CD4-positive, CD25-positive, alpha-beta regulatory T cell (primary cell): ENCODE data around the gene NEU2. TPM values are rescaled to one million over a fixed set of nuclear protein-coding genes. Genes with fewer than 3 reads are reported as not detected.

Experiments
- ATAC-seq, 2 donors: fragments of 150-1000 bp; cut with Tn5 transposase; one replicate each; pipeline ENCODE4 v1.10.0; 2021; ENCODE audit warnings: low read depth in 2 of 2, moderate number of reproducible peaks in 2 of 2, moderate library complexity in 1 of 2
- DNase-seq, 3 donors: peaks; one replicate each; pipeline versions ENCODE4 v3.0.0 to v3.0.0-alpha.2; 2012 to 2022; ENCODE audit warnings: mixed read lengths in 1 of 3
- H3K27ac ChIP-seq: one replicate; pipeline ENCODE4 v1.7.0; 2013; ENCODE audit warnings: mild to moderate bottlenecking, low read length; ENCODE audit not compliant: insufficient read depth, poor library complexity, severe bottlenecking
- H3K27me3 ChIP-seq: one replicate; pipeline ENCODE4 v1.7.0; 2013; ENCODE audit warnings: low read length; ENCODE audit not compliant: control insufficient read depth, insufficient read depth
- H3K36me3 ChIP-seq: one replicate; pipeline ENCODE4 v1.7.0; 2013; ENCODE audit warnings: mild to moderate bottlenecking, low read length, moderate library complexity; ENCODE audit not compliant: control insufficient read depth, insufficient read depth
- H3K4me1 ChIP-seq: 2 replicates; pipeline ENCODE4 v1.7.0; 2013; ENCODE audit warnings: mild to moderate bottlenecking, low read length; ENCODE audit not compliant: insufficient read depth, control insufficient read depth, poor library complexity, severe bottlenecking
- H3K4me3 ChIP-seq: one replicate; pipeline ENCODE4 v1.7.0; 2013; ENCODE audit warnings: low read depth, mild to moderate bottlenecking, low read length, moderate library complexity
- H3K9me3 ChIP-seq, 2 experiments: 1 replicate in 1 of 2; 2 replicates in 1 of 2; pipeline ENCODE4 v1.7.0; 2013; ENCODE audit warnings: low read length in 2 of 2, mild to moderate bottlenecking in 1 of 2, moderate library complexity in 1 of 2; ENCODE audit not compliant: control insufficient read depth in 2 of 2
- H3K27ac Mint-ChIP-seq, 3 donors: one replicate each; pipeline ENCODE4 v1.8.0; 2020 to 2022; ENCODE audit warnings: mild to moderate bottlenecking in 3 of 3, mixed read lengths in 3 of 3, moderate library complexity in 2 of 3
- H3K27me3 Mint-ChIP-seq: one replicate; pipeline ENCODE4 v1.8.0; 2022; ENCODE audit warnings: mild to moderate bottlenecking, mixed read lengths
- H3K36me3 Mint-ChIP-seq: one replicate; pipeline ENCODE4 v1.8.0; 2020; ENCODE audit warnings: mixed read lengths
- H3K4me1 Mint-ChIP-seq, 4 donors: one replicate each; pipeline ENCODE4 v1.8.0; 2020 to 2022; ENCODE audit warnings: mixed read lengths in 4 of 4, mild to moderate bottlenecking in 1 of 4
- H3K4me3 Mint-ChIP-seq, 4 donors: one replicate each; pipeline ENCODE4 v1.8.0; 2020 to 2022; ENCODE audit warnings: mild to moderate bottlenecking in 4 of 4, mixed read lengths in 4 of 4, moderate library complexity in 3 of 4
- H3K9me3 Mint-ChIP-seq, 7 donors: one replicate each; pipeline ENCODE4 v1.8.0; 2020 to 2022; ENCODE audit warnings: mixed read lengths in 7 of 7, mild to moderate bottlenecking in 3 of 7, moderate library complexity in 2 of 7
- polyA plus RNA-seq, 4 donors: library from polyadenylated mRNA; unstranded; fragments of 300-500 nt; fragmentation: Illumina TruSeq; gene quantifications; one replicate each; pipeline ENCODE4 v1.2.3, GENCODE V29; 2021
- total RNA-seq: library from RNA; stranded (reverse); gene quantifications from one replicate; pipeline ENCODE4 v1.2.3, GENCODE V29; 2022

NEU2 gene
- total and polyA plus RNA-seq, 5 donors from 2014 or later, result not detected

- no peak overlapping the region for H3K4me3 Mint-ChIP-seq
- no peaks in the 10 kb centered on the region for H3K36me3 Mint-ChIP-seq
- no peaks in the 10 kb centered on the region for H3K36me3 ChIP-seq
- H3K9me3 ChIP-seq, result no peaks in the 10 kb centered on the region
- no peaks in the 10 kb centered on the region for H3K4me1 Mint-ChIP-seq
- DNase-seq (no peak), ATAC-seq (no peak)
- H3K27ac Mint-ChIP-seq, result no peak overlapping the region
- no peak overlapping the region for H3K27ac ChIP-seq
- H3K4me3 ChIP-seq, result no peak overlapping the region
- H3K27me3 ChIP-seq, result no peaks in the 10 kb centered on the region
- no peaks in the 10 kb centered on the region for H3K4me1 ChIP-seq
- no peaks in the 10 kb centered on the region for H3K27me3 Mint-ChIP-seq
- H3K9me3 Mint-ChIP-seq, result peaks cover 0 to 2% (median 0%) of the 10 kb centered on the region in 7 donors
These were observed 34.5 kb upstream of the NEU2 start for GRCh38 chr2:232997749-232998665.

GRCh38 chr2:232998666-232998985, 33.8 kb upstream of the NEU2 start:
- ATAC-seq, result no peak
- H3K4me1 ChIP-seq, result no peaks in the 10 kb centered on the region
- Mint-ChIP-seq H3K27ac (no peak overlapping the region), H3K4me1 (no peaks in the 10 kb centered on the region), H3K4me3 (no peak overlapping the region), H3K36me3 (peaks cover 4% of the 10 kb centered on the region), H3K9me3 (peaks cover 0 to 2% (median 0%) of the 10 kb centered on the region in 7 donors), H3K27me3 (no peaks in the 10 kb centered on the region)
- no peak for DNase-seq
- no peaks in the 10 kb centered on the region for H3K36me3 ChIP-seq
- H3K27me3 ChIP-seq, result no peaks in the 10 kb centered on the region
- H3K27ac ChIP-seq, result no peak overlapping the region
- no peaks in the 10 kb centered on the region for H3K9me3 ChIP-seq
- no peak overlapping the region for H3K4me3 ChIP-seq

DNA sequence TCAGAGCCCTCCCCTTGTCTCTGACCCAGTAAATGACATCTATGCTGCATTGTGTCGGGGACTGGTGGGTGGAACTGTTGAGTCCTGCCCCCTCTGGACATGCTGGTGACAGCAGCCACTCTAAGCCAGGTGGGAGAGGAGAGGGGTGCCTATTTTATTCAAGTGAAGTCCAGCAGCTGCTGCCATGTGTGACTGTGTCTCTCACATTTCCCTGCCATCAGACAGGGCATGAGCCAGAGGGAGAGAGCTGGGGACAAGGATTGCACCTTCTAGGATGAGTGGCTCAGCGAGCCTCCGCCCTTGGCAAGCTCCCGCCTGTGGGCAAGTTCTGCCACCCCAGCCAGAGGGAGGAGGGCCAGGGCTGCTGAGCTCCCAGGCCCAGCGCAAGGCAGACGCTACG, 33.1 kb upstream of the NEU2 start:
- no peaks in the 10 kb centered on the region for H3K4me1 ChIP-seq
- no peaks in the 10 kb centered on the region for H3K27me3 ChIP-seq
- DNase-seq (no peak), ATAC-seq (no peak)
- Mint-ChIP-seq H3K9me3 (peaks cover 0 to 2% (median 0%) of the 10 kb centered on the region in 7 donors), H3K4me1 (no peaks in the 10 kb centered on the region), H3K36me3 (peaks cover 4% of the 10 kb centered on the region), H3K27me3 (peaks cover 4% of the 10 kb centered on the region), H3K4me3 (no peak overlapping the region), H3K27ac (no peak overlapping the region)
- no peak overlapping the region for H3K27ac ChIP-seq
- H3K9me3 ChIP-seq, result no peaks in the 10 kb centered on the region
- no peak overlapping the region for H3K4me3 ChIP-seq
- H3K36me3 ChIP-seq, result no peaks in the 10 kb centered on the region

GRCh38 chr2:233000886-233001750, 31.4 kb upstream of the NEU2 start:
- peaks cover 0 to 2% (median 0%) of the 10 kb centered on the region in 7 donors for H3K9me3 Mint-ChIP-seq

DNA sequence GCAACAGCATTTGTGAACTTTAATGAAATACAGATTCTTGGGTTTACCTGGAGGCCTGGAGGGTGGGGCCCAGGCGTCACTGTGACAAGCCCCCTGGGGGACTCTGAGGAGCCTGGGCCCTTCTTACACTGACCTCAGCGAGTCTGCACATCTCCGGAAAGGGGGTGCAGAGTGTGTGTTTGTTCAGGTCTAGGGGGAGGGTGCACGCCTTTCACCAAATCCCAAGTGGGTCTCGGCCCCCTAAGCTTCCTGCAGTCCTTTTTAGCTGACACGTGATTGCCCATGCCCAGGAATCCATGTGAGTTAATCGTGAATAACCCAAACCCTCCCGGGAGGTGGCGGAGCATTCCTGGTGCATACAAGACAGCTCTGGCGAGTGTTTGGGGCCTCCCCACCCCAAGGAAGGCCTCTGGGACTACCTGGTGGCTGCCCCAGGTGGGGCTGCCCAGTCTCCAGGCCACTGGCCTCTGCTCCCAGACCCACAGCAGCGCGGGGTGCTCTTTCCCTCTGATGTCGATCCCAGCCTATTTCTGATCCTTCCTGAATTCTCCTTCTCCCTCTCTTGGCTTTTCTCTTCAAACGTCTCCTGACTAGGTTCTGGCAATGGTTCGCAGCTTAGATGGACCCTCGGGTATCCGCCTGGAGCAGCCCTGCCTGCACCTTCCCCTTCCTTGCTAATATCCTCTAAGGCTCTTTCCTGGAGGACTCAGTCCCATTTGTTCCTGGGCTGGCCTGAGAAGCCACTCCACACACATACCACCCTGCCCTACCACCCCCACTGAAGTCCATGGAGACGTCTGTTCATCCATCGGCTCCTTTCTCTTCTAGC, 29.4 kb upstream of the NEU2 start:
- peaks cover 0 to 2% (median 0%) of the 10 kb centered on the region in 7 donors for H3K9me3 Mint-ChIP-seq
- peak overlapping the region in 1 of 3 donors; percentile 34 for H3K27ac Mint-ChIP-seq
- ATAC-seq (no peak), DNase-seq (no peak)
- Histone ChIP-seq H3K27me3 (peaks cover 2% of the 10 kb centered on the region), H3K4me3 (no peak overlapping the region), H3K27ac (no peak overlapping the region), H3K4me1 (no peaks in the 10 kb centered on the region), H3K9me3 (no peaks in the 10 kb centered on the region), H3K36me3 (no peaks in the 10 kb centered on the region)
- H3K4me1 Mint-ChIP-seq, result no peaks in the 10 kb centered on the region
- peaks cover 4% of the 10 kb centered on the region for H3K36me3 Mint-ChIP-seq
- peaks cover 10% of the 10 kb centered on the region for H3K27me3 Mint-ChIP-seq
- no peak overlapping the region for H3K4me3 Mint-ChIP-seq

More at GRCh38 chr2:233000886-233001750, 31.4 kb upstream of the NEU2 start:
- Histone ChIP-seq H3K9me3 (no peaks in the 10 kb centered on the region), H3K36me3 (no peaks in the 10 kb centered on the region), H3K27ac (no peak overlapping the region), H3K27me3 (peaks cover 2% of the 10 kb centered on the region), H3K4me3 (no peak overlapping the region), H3K4me1 (no peaks in the 10 kb centered on the region)
- H3K4me3 Mint-ChIP-seq, result no peak overlapping the region
- no peak for DNase-seq
- H3K36me3 Mint-ChIP-seq, result peaks cover 4% of the 10 kb centered on the region
- no peak overlapping the region for H3K27ac Mint-ChIP-seq
- peaks cover 10% of the 10 kb centered on the region for H3K27me3 Mint-ChIP-seq
- ATAC-seq, result no peak
- H3K4me1 Mint-ChIP-seq, result no peaks in the 10 kb centered on the region

GRCh38 chr2:233003658-233004555, 28.6 kb upstream of the NEU2 start:
- Histone ChIP-seq H3K36me3 (no peaks in the 10 kb centered on the region), H3K27me3 (peaks cover 2% of the 10 kb centered on the region), H3K27ac (no peak overlapping the region), H3K4me3 (no peak overlapping the region), H3K4me1 (no peaks in the 10 kb centered on the region), H3K9me3 (no peaks in the 10 kb centered on the region)
- H3K36me3 Mint-ChIP-seq, result peaks cover 4% of the 10 kb centered on the region
- DNase-seq (no peak), ATAC-seq (no peak)
- peak overlapping the region in 2 of 3 donors; percentile 34 to 42 for H3K27ac Mint-ChIP-seq
- peaks cover 0 to 2% (median 0%) of the 10 kb centered on the region in 7 donors for H3K9me3 Mint-ChIP-seq
- no peaks in the 10 kb centered on the region for H3K4me1 Mint-ChIP-seq
- no peak overlapping the region for H3K4me3 Mint-ChIP-seq
- H3K27me3 Mint-ChIP-seq, result peaks cover 10% of the 10 kb centered on the region
